GM23248 (cell line): ENCODE results near the gene HCN1.

Experiments
- EZH2 ChIP-seq: fragments of 200-600 bp; sonication (generic); IDR thresholded peaks from 2 replicates; pipeline ENCODE4 v1.6.1; 2018; ENCODE audit warnings: antibody characterized with exemption, mild to moderate bottlenecking; ENCODE audit not compliant: insufficient read depth, poor library complexity, severe bottlenecking
- EZH2phosphoT487 ChIP-seq: fragments of 200-600 bp; sonication (generic); IDR thresholded peaks from 2 replicates; pipeline ENCODE4 v1.6.1; 2018; ENCODE audit warnings: antibody characterized with exemption, moderate library complexity, mild to moderate bottlenecking, low read depth; ENCODE audit not compliant: insufficient read depth

GRCh38 chr5:45288746-45289145 is 407.4 kb downstream of the HCN1 start:
- TF ChIP-seq EZH2 (no peak), EZH2phosphoT487 (no peak)
